Measurements from ENCODE around the gene ACTR3. TPM values are rescaled to one million over a fixed set of nuclear protein-coding genes. Genes with fewer than 3 reads are reported as not detected.

ACTR3 gene
- total and polyA plus RNA-seq, 2 experiments from 2014 or later = 63.7 to 137 TPM

- H3K79me2 ChIP-seq (replicated peaks; ENCODE audit: insufficient read depth) = no peaks in the 10 kb centered on the region
- no peak overlapping the region for H2AFZ ChIP-seq
- no peaks in the 10 kb centered on the region for H3K36me3 ChIP-seq (ENCODE audit: insufficient read depth)
- TF ChIP-seq ZNF114 (CRISPR knock-in tag; IDR thresholded peaks at IDR 0.05) = no peak
- TF ChIP-seq REST (IDR thresholded peaks at IDR 0.05; ENCODE audit: unreplicated experiment) = no peak
- no peak for TF ChIP-seq EZH2 (IDR thresholded peaks at IDR 0.05; ENCODE audit: low read depth, unreplicated experiment)
- TF ChIP-seq CTCF (conservative IDR thresholded peaks at IDR 0.05; ENCODE audit: low read depth in 2 of 2) = no peak
- TF ChIP-seq EZH2phosphoT487 (IDR thresholded peaks at IDR 0.05; ENCODE audit: unreplicated experiment) = no peak
- TF ChIP-seq ZNF462 (CRISPR knock-in tag; IDR thresholded peaks at IDR 0.05) = no peak
- no peak for TF ChIP-seq NANOG (IDR thresholded peaks at IDR 0.05; ENCODE audit: borderline replicate concordance)
- TF ChIP-seq ZNF331 (CRISPR knock-in tag; IDR thresholded peaks at IDR 0.05; ENCODE audit: low read depth) = no peak
- TF ChIP-seq JUNB (IDR thresholded peaks at IDR 0.05; ENCODE audit: unreplicated experiment) = no peak
- no peak for TF ChIP-seq ETS1 (IDR thresholded peaks at IDR 0.05)
- TF ChIP-seq CREB1 (CRISPR knock-in tag; IDR thresholded peaks at IDR 0.05; ENCODE audit: low read depth) = no peak
- TF ChIP-seq STAT1 (IDR thresholded peaks at IDR 0.05; ENCODE audit: unreplicated experiment) = no peak
- TF ChIP-seq POLR2AphosphoS5 (IDR thresholded peaks at IDR 0.05; ENCODE audit: low read depth) = no peak
- no peak overlapping the region for H3K4me3 ChIP-seq
- Mint-ChIP-seq H3K4me3 (no peak overlapping the region), H3K27ac (no peak overlapping the region), H3K4me1 (no peaks in the 10 kb centered on the region), H3K9me3 (peaks cover 16% of the 10 kb centered on the region), H3K27me3 (ENCODE audit: insufficient read depth, low read depth, poor library complexity) (no peaks in the 10 kb centered on the region), H3K36me3 (ENCODE audit: low read depth) (peaks cover 3% of the 10 kb centered on the region; the same call in 1 of the 3 replicates)
- H3F3A ChIP-seq (replicated peaks; ENCODE audit: low read depth) = no peaks in the 10 kb centered on the region
- ATAC-seq = no peak
- H3K4me2 ChIP-seq = no peak overlapping the region
- 0 out of 2 replicates have a peak, but pooled peaks cover 6% of the 10 kb centered on the region for H3K9me2 ChIP-seq (ENCODE audit: insufficient read depth)
- H3K27me3 ChIP-seq (ENCODE audit: insufficient read depth) = no peaks in the 10 kb centered on the region
- DNase-seq (ENCODE audit: low spot score) = no peak
- no peak overlapping the region for H3K27ac ChIP-seq (ENCODE audit: low read depth)
- no peaks in the 10 kb centered on the region for H4K20me1 ChIP-seq (replicated peaks; ENCODE audit: insufficient read depth)
- H3K4me1 ChIP-seq (ENCODE audit: insufficient read depth) = no peaks in the 10 kb centered on the region
These were observed 41.0 kb upstream of the ACTR3 start for GRCh38 chr2:113848758-113849415.

All from GM23338 (cell line).